ENCODE measurements around the gene SEPTIN2. TPM values are rescaled to one million over a fixed set of nuclear protein-coding genes. Genes with fewer than 3 reads are reported as not detected.
A peak's percentile ranks its signal among the peaks of the same experiment; 100 is the strongest.

The SEPTIN2 gene
- total RNA-seq, 2 experiments from 2014 or later: 198 to 275 TPM

DNA sequence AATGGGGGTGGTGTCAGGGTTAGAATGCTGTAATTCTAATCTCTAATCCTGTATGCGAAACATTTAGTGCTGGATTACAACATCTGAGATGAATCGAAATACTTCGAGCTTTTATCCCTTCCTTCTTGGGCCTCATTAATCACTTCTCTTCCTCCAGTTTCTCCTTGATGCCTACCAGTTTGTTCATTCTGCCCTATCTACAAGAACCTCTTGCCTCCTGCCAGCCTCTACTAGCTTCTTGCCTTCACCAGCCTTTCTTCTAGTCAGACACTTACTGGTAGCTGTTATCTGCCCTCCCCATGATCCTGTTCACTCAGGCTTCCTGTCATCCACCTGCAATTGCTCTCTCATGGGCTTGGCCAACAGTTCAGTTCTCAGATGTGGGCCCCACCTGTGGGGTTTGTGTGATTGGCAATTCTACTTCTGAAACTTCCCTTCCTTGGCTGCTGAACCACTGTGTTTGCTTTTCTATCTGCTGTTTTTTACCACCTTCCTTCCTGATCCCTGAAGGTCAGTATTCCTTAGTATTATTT lies 25.0 kb downstream of the SEPTIN2 start:
- H3K36me3 ChIP-seq (ENCODE audit: insufficient read depth, low read length): peaks cover 85% of the 10 kb centered on the region
- CTCF ChIA-PET (ENCODE audit: unreplicated experiment): no interaction called here
- no peak overlapping the region for H3K4me3 ChIP-seq (ENCODE audit: low read depth, low read length, poor library complexity, severe bottlenecking)
- no TSS peak for BruUV-seq (replicated peaks)
- no peak overlapping the region for H2AFZ ChIP-seq (ENCODE audit: low read length)
- H3K9me2 ChIP-seq (ENCODE audit: insufficient read depth, low read length): no peaks in the 10 kb centered on the region
- H3K79me2 ChIP-seq (ENCODE audit: insufficient read depth, low read depth, low read length): peaks cover 9% of the 10 kb centered on the region; the same call in 1 of the 2 replicates
- H3K4me2 ChIP-seq (ENCODE audit: low read length): 0 out of 2 replicates have a peak overlapping the region, but pooled peaks have one; percentile 0
- no peaks in the 10 kb centered on the region for H3K9me3 ChIP-seq (ENCODE audit: low read length)
- POLR2A ChIA-PET: interaction anchor here (0.9 to 1.0 kb wide), 2 partner anchors 13 to 92 kb away, joined by 3 read pairs; no protein-coding TSS in a partner anchor
- peaks cover 41% of the 10 kb centered on the region for H3K4me1 ChIP-seq (ENCODE audit: insufficient read depth, low read length, poor library complexity, severe bottlenecking)
- peaks cover 30% of the 10 kb centered on the region; the same call in 1 of the 2 replicates for H4K20me1 ChIP-seq (ENCODE audit: insufficient read depth, low read length)
- peak; percentile 75 for DNase-seq (ENCODE audit: low spot score)
- intact Hi-C loops (cut with micrococcal nuclease; ENCODE audit: unreplicated experiment): no loop called here
- no peak for TF ChIP-seq EZH2phosphoT487 (IDR thresholded peaks at IDR 0.05; ENCODE audit: borderline replicate concordance, low read depth, low read length)
- TF ChIP-seq, protein P1, sequence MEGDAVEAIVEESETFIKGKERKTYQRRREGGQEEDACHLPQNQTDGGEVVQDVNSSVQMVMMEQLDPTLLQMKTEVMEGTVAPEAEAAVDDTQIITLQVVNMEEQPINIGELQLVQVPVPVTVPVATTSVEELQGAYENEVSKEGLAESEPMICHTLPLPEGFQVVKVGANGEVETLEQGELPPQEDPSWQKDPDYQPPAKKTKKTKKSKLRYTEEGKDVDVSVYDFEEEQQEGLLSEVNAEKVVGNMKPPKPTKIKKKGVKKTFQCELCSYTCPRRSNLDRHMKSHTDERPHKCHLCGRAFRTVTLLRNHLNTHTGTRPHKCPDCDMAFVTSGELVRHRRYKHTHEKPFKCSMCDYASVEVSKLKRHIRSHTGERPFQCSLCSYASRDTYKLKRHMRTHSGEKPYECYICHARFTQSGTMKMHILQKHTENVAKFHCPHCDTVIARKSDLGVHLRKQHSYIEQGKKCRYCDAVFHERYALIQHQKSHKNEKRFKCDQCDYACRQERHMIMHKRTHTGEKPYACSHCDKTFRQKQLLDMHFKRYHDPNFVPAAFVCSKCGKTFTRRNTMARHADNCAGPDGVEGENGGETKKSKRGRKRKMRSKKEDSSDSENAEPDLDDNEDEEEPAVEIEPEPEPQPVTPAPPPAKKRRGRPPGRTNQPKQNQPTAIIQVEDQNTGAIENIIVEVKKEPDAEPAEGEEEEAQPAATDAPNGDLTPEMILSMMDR (conservative IDR thresholded peaks at IDR 0.05; ENCODE audit: low read length): no peak
- H3K27ac ChIP-seq (ENCODE audit: low read depth, low read length, poor library complexity, severe bottlenecking): peak overlapping the region; percentile 22

DNA sequence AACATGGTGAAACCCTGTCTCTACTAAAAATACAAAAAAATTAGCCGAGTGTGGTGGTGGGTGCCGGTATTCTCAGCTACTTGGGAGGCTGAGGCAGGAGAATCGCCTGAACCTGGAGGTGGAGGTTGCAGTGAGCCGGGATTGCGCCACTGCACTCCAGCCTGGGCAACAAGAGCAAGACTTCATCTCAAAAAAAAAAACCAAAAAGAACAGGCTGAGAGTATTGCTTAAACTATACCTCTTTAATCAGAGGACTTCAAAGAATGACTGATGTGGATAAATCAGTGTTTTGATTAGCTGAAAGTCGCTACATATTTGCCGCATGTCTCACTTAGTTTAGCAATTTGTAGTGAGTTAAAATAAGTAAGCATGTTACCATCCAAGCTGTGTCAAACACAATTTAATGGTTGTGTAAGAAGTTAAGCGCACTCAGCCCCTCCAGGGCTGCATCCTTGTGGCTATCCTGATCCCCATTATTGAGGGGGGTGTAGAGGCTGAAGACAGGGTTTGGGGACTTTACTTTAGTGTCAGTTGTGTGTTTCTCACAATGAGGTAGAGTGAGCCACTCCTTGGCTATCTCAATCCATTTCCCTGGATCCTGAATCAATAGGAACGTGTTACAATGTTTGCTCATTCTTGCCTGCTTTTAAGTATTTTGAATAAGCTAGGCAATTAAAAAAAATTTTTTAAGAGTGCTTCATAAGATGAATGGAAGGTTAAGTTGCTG lies 29.4 kb downstream of the SEPTIN2 start:
- BruUV-seq (replicated peaks): no TSS peak
- ChIA-PET POLR2A (no interaction called here), CTCF (ENCODE audit: unreplicated experiment) (no interaction called here)
- Histone ChIP-seq H2AFZ (ENCODE audit: low read length) (no peak overlapping the region), H3K27ac (ENCODE audit: low read depth, low read length, poor library complexity, severe bottlenecking) (no peak overlapping the region), H4K20me1 (ENCODE audit: insufficient read depth, low read length) (0 out of 2 replicates have a peak, but pooled peaks cover 15% of the 10 kb centered on the region), H3K4me1 (ENCODE audit: insufficient read depth, low read length, poor library complexity, severe bottlenecking) (peaks cover 14% of the 10 kb centered on the region), H3K4me2 (ENCODE audit: low read length) (no peak overlapping the region), H3K79me2 (ENCODE audit: insufficient read depth, low read depth, low read length) (no peaks in the 10 kb centered on the region), H3K9me2 (ENCODE audit: insufficient read depth, low read length) (no peaks in the 10 kb centered on the region), H3K9me3 (ENCODE audit: low read length) (no peaks in the 10 kb centered on the region), H3K4me3 (ENCODE audit: low read depth, low read length, poor library complexity, severe bottlenecking) (no peak overlapping the region), H3K36me3 (ENCODE audit: insufficient read depth, low read length) (peaks cover 99% of the 10 kb centered on the region)
- DNase-seq (ENCODE audit: low spot score): no peak
- intact Hi-C loops (cut with micrococcal nuclease; ENCODE audit: unreplicated experiment): no loop called here
- TF ChIP-seq, protein P1 (conservative IDR thresholded peaks at IDR 0.05; ENCODE audit: low read length): no peak
- no peak for TF ChIP-seq EZH2phosphoT487 (IDR thresholded peaks at IDR 0.05; ENCODE audit: borderline replicate concordance, low read depth, low read length)

DNA sequence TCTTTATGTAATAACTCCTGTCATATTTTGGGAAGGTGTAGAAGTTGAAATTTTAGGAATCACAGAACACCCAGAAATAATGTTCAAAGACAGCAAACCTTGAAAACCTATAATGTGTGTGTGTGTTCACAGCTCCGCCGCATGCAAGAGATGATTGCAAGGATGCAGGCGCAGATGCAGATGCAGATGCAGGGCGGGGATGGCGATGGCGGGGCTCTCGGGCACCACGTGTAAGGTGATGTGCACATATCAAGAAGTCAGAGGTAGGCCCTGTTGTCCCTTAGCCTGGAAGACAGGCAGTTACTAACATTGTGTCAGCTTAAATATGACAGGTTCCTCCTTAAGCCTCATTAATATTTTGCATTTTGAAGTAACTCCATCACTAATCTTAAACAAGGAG lies 34.2 kb downstream of the SEPTIN2 start:
- 0 out of 2 replicates have a peak, but pooled peaks cover 4% of the 10 kb centered on the region for H4K20me1 ChIP-seq (ENCODE audit: insufficient read depth, low read length)
- ChIA-PET POLR2A (no interaction called here), CTCF (ENCODE audit: unreplicated experiment) (no interaction called here)
- peaks cover 2% of the 10 kb centered on the region for H3K4me1 ChIP-seq (ENCODE audit: insufficient read depth, low read length, poor library complexity, severe bottlenecking)
- TF ChIP-seq EZH2phosphoT487 (IDR thresholded peaks at IDR 0.05; ENCODE audit: borderline replicate concordance, low read depth, low read length): no peak
- TF ChIP-seq, protein P1 (conservative IDR thresholded peaks at IDR 0.05; ENCODE audit: low read length): no peak
- H3K36me3 ChIP-seq (ENCODE audit: insufficient read depth, low read length): peaks cover 99% of the 10 kb centered on the region
- H3K79me2 ChIP-seq (ENCODE audit: insufficient read depth, low read depth, low read length): no peaks in the 10 kb centered on the region
- BruUV-seq (replicated peaks): no TSS peak
- H3K4me2 ChIP-seq (ENCODE audit: low read length): no peak overlapping the region
- H2AFZ ChIP-seq (ENCODE audit: low read length): no peak overlapping the region
- no peaks in the 10 kb centered on the region for H3K9me3 ChIP-seq (ENCODE audit: low read length)
- no peak for DNase-seq (ENCODE audit: low spot score)
- H3K27ac ChIP-seq (ENCODE audit: low read depth, low read length, poor library complexity, severe bottlenecking): no peak overlapping the region
- no peaks in the 10 kb centered on the region for H3K9me2 ChIP-seq (ENCODE audit: insufficient read depth, low read length)
- no peak overlapping the region for H3K4me3 ChIP-seq (ENCODE audit: low read depth, low read length, poor library complexity, severe bottlenecking)
- intact Hi-C loops (cut with micrococcal nuclease; ENCODE audit: unreplicated experiment): loop anchor here (10.0 kb wide), 2 partner anchors 285 to 335 kb away; partner anchors contain the start of genes ATG4B, DTYMK and THAP4

All from OCI-LY7 (cell line).